Stimulated activated naive CD8-positive, alpha-beta T cell treated with anti-CD3 and anti-CD28 coated beads, Interleukin-15, Interleukin-2, amounts not matched to agents 100 ng/mL and 50 ng/mL, for 24 hours (primary cell): ENCODE measurements around the gene EEFSEC.

Experiments
- H3K27ac Mint-ChIP-seq: one replicate; pipeline ENCODE4 v1.8.0; 2021; ENCODE audit warnings: mild to moderate bottlenecking, mixed read lengths
- H3K27me3 Mint-ChIP-seq: one replicate; pipeline ENCODE4 v1.8.0; 2021; ENCODE audit warnings: mixed read lengths
- H3K36me3 Mint-ChIP-seq: one replicate; pipeline ENCODE4 v1.8.0; 2021; ENCODE audit warnings: low read depth, mixed read lengths
- H3K4me1 Mint-ChIP-seq: one replicate; pipeline ENCODE4 v1.8.0; 2021; ENCODE audit warnings: low read depth, mixed read lengths
- H3K4me3 Mint-ChIP-seq: one replicate; pipeline ENCODE4 v1.8.0; 2021; ENCODE audit warnings: mild to moderate bottlenecking, mixed read lengths
- H3K9me3 Mint-ChIP-seq: one replicate; pipeline ENCODE4 v1.8.0; 2021; ENCODE audit warnings: mixed read lengths

EEFSEC gene

DNA sequence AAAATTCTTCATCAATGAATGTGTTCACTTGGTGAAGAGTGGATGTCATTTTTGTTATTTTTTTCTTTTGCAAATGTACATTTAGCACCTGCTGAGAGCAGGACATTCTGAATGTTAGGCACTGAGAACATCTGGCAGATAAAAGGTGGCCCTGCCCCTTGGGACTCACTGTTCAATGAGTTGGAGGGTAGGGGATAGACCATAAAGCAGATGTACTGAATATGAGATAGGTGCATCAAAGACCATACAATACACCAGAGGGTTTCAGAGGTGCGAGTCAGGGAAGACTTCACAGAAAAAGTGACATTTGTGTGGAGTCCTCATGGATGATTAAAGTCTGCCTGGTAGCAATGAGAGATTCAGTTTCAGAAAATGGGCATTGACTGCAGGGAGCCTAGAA, 34.2 kb downstream of the EEFSEC start:
- Mint-ChIP-seq H3K9me3 (no peaks in the 10 kb centered on the region), H3K27ac (no peak overlapping the region)

DNA sequence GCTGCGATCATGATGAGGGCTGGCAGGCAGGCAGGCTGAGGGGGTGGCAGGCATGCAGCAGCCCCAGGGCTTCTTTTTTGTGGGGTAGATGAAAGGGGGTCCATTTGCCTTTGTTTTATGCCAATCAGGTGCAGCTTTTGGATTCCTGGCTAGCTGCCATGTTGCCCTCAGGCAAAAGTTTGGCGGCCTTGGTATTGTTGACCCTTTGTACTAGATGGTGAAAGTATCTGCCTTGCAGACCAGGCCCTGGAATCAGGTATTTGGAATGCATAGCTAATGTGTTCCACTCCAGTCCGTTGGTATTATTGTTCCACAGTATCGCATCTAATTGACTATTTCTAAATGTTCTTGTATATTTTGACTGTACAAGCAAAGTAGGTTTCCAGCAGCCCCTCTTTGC, 35.0 kb downstream of the EEFSEC start:
- Mint-ChIP-seq H3K4me1 (peaks cover 21% of the 10 kb centered on the region), H3K9me3 (no peaks in the 10 kb centered on the region), H3K27me3 (no peaks in the 10 kb centered on the region), H3K4me3 (no peak overlapping the region), H3K36me3 (peaks cover 12% of the 10 kb centered on the region), H3K27ac (no peak overlapping the region)

More for the DNA sequence above, 34.2 kb downstream of the EEFSEC start:
- no peak overlapping the region for H3K4me3 Mint-ChIP-seq
- peaks cover 15% of the 10 kb centered on the region for H3K36me3 Mint-ChIP-seq
- H3K4me1 Mint-ChIP-seq = peaks cover 29% of the 10 kb centered on the region
- no peaks in the 10 kb centered on the region for H3K27me3 Mint-ChIP-seq

DNA sequence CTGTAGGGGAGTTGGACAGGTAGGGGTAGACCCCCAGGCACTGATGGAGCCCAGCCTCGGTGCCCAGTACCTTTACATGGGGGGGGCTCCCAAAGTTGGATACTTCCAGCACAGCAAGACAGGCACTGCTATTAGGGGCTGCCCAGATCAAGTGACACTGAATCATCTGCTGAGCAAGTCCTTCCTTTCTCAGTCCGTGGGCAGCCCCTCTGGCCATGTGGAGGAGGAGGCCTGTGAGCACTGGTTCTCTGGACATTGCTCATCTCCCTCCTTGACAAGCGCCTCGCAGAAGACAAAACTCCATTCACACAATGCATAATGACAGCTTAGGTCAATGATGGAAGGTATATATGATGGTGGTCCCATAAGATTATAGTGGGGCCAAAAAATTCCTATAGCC, 35.7 kb downstream of the EEFSEC start:
- Mint-ChIP-seq H3K9me3 (no peaks in the 10 kb centered on the region), H3K27ac (no peak overlapping the region), H3K4me3 (no peak overlapping the region), H3K36me3 (peaks cover 6% of the 10 kb centered on the region), H3K4me1 (peaks cover 17% of the 10 kb centered on the region), H3K27me3 (no peaks in the 10 kb centered on the region)

DNA sequence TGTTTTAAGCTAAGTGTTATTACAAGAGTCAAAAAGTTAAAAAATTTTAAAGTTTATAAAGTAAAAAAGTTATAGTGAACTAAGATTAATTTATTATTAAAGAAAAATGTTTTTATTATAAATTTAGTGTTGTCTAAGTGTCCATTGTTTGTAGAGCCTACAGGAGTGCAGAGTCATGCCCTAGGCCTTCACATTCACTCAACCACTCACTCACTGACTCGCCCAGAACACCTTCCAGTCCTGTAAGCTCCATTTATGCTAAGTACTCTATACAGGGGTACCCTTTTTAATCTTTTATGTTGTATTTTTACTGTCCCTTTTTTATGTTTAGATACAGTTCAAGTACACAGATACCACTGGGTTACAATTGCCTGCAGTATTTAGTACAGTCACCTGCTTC, 37.2 kb downstream of the EEFSEC start:
- peaks cover 17% of the 10 kb centered on the region for H3K4me1 Mint-ChIP-seq
- H3K27ac Mint-ChIP-seq = no peak overlapping the region
- H3K9me3 Mint-ChIP-seq = no peaks in the 10 kb centered on the region
- H3K4me3 Mint-ChIP-seq = no peak overlapping the region
- no peaks in the 10 kb centered on the region for H3K27me3 Mint-ChIP-seq
- H3K36me3 Mint-ChIP-seq = no peaks in the 10 kb centered on the region

DNA sequence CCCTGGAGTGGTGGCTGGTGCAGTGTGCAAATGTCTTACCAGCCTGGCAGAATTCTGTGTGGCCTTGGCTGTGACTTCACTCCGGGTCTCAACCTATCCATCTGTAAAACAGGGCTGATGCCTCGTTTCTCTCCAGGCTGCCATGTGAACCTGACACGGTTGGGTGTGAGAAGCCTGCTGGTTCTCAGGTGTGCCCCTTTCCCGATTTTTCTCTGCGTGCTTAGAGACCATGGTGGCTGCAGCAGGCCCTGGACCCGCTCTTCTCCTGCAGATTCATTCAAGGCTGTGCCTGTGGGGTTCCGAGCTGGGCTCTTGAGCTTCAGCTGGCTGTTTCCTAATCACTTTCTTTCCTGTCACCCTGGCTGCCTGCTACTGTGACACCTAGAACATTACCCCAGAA, 38.9 kb downstream of the EEFSEC start:
- Mint-ChIP-seq H3K27me3 (no peaks in the 10 kb centered on the region), H3K36me3 (no peaks in the 10 kb centered on the region), H3K4me3 (no peak overlapping the region), H3K9me3 (no peaks in the 10 kb centered on the region), H3K4me1 (peaks cover 11% of the 10 kb centered on the region), H3K27ac (no peak overlapping the region)

DNA sequence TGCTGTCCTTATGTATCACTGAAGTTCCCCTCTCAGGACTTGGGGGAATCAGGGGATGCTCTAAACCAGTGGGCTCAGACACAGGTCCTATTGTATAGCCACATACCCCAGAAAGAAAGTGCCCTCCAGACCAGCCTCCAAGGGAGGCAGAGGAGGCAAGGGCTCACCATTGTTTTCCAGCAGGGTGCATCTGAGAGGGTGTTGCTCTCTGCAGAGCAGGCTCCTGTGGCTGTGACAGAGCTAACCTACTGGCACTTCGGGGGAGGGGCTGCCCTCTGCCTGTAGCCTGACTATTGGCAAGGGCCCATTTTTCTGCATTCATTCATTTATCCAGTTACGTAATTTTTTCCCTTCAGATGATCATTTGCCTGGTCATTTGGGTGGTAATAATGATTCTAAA, 39.9 kb downstream of the EEFSEC start:
- Mint-ChIP-seq H3K4me3 (no peak overlapping the region), H3K27me3 (no peaks in the 10 kb centered on the region), H3K9me3 (no peaks in the 10 kb centered on the region)

DNA sequence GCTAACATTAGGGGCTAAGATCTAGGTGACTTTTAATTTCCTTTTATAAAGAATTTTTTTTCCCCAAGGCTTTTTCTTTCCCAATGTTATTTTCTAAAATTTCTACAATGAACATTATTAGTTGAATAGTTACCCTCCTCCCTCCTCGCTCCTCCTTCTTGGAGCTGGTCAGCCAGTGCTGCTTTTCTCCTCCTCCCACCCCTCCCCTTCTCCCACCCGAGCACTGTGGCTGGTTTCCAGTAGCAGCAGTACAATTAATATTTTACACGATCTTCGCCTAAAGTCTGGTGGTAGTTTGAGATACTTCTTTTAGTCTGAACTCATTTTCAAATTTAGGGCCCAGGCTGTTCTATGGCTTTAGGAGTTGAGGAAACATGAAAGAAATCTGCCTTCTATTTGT, 41.6 kb downstream of the EEFSEC start:
- no peak overlapping the region for H3K4me3 Mint-ChIP-seq
- no peak overlapping the region for H3K27ac Mint-ChIP-seq
- peaks cover 9% of the 10 kb centered on the region for H3K4me1 Mint-ChIP-seq
- no peaks in the 10 kb centered on the region for H3K27me3 Mint-ChIP-seq
- H3K36me3 Mint-ChIP-seq = peaks cover 5% of the 10 kb centered on the region
- no peaks in the 10 kb centered on the region for H3K9me3 Mint-ChIP-seq

More for the DNA sequence above, 39.9 kb downstream of the EEFSEC start:
- peaks cover 5% of the 10 kb centered on the region for H3K4me1 Mint-ChIP-seq
- H3K36me3 Mint-ChIP-seq = peaks cover 1% of the 10 kb centered on the region
- no peak overlapping the region for H3K27ac Mint-ChIP-seq

DNA sequence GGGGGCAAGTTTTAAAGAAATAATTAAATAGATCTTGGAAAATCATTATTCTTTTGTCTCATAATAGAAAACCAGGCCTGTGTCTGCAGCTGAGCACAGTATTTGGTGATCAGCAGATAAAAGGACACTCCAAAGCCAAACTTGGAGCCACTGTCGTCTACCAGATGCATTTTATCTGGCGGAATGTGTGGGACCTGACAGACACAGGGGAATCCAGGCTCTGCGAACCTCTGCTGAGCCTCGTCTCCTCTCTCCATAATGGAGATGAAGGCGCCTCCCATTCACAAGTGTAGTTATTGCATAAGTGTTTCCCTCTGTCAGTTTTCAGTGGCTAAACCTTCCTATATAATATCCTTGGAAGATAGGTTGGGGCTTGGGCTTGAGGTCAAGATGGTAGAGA, 42.1 kb downstream of the EEFSEC start:
- H3K27me3 Mint-ChIP-seq = no peaks in the 10 kb centered on the region
- H3K4me1 Mint-ChIP-seq = peaks cover 9% of the 10 kb centered on the region
- H3K36me3 Mint-ChIP-seq = peaks cover 6% of the 10 kb centered on the region
- no peak overlapping the region for H3K27ac Mint-ChIP-seq
- H3K4me3 Mint-ChIP-seq = no peak overlapping the region
- no peaks in the 10 kb centered on the region for H3K9me3 Mint-ChIP-seq

DNA sequence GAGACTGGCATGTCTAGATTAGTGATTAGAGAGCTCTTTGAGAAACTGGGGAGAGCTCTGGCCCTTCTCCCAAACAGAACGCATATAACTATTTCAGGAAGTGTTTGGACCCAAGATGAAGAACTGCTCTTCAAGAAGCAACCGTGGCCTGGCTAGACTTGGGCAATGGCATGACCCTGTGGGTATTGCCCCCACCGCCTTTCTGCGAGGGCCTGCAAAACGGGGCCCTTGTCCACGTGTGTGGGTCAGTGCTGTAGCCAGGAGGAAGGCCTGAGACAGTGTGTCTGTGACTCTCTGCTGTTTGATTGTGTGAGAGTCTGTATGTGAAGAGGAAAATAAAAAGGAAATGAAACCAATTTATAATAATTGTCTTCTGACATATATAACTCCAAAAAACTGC, 42.5 kb downstream of the EEFSEC start:
- Mint-ChIP-seq H3K4me1 (peaks cover 9% of the 10 kb centered on the region), H3K4me3 (no peak overlapping the region), H3K27me3 (no peaks in the 10 kb centered on the region), H3K27ac (no peak overlapping the region), H3K9me3 (no peaks in the 10 kb centered on the region), H3K36me3 (peaks cover 10% of the 10 kb centered on the region)

DNA sequence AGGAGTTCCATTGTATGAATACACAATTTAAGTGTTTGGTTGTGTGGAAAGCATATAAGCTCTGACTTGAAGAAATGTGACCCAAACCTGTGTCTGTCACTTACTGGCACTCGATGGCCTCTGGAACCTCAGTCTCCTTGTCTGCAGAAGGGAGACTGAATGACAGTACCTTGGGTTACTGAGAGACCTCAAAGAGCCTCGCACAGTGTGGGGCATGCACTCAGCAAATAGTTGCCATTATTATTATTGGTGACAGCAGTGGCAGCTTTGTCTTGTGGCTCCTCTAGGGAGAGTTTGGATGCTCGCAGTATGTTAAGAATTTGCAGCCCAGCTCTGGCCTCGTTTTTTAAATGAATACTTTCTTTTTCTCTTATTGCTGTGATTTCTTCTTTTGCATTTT, 43.4 kb downstream of the EEFSEC start:
- no peak overlapping the region for H3K27ac Mint-ChIP-seq
- H3K4me1 Mint-ChIP-seq = peaks cover 12% of the 10 kb centered on the region
- no peaks in the 10 kb centered on the region for H3K27me3 Mint-ChIP-seq
- H3K4me3 Mint-ChIP-seq = no peak overlapping the region
- no peaks in the 10 kb centered on the region for H3K9me3 Mint-ChIP-seq
- H3K36me3 Mint-ChIP-seq = peaks cover 12% of the 10 kb centered on the region

DNA sequence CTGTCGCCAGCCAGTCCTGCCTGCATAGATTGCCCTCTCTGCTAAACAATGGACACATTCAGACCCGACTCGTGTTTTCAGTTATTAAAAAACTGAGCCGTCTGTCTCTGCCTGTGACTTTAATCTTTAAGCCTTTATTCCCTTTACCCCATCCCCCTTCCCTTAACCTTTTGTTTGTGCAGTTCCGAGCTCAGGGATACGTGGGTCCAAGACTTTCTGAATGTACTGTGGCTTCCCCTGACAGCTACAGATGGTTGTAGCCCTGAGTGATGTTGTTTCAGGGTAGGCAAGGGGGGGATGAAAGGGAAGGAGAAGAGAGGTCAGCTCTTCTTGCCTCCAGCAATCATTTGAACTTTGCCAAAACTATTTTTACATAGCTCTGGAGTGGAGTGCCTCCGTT, 44.6 kb downstream of the EEFSEC start:
- H3K27me3 Mint-ChIP-seq = no peaks in the 10 kb centered on the region
- peaks cover 21% of the 10 kb centered on the region for H3K36me3 Mint-ChIP-seq
- H3K4me1 Mint-ChIP-seq = peaks cover 12% of the 10 kb centered on the region
- no peak overlapping the region for H3K4me3 Mint-ChIP-seq
- H3K9me3 Mint-ChIP-seq = no peaks in the 10 kb centered on the region
- H3K27ac Mint-ChIP-seq = no peak overlapping the region

DNA sequence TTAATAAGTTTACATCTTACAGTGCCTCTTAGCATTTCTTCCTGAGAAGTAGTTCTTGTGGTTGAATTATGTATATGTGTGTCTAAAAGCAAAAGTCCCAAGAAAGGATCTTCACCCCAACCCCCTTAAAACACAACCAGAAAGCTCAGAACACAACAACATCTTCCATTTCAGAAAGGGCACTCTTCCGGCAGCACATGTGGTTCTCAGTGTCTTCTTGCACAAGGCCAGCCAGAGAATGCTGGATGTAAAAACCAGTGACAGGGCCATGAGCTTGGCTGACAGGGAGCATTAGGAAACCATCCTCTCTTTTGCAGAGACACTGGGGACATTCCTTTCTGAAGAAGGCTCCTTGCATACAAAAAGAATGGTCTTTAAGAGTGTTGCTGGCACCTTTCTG, 45.0 kb downstream of the EEFSEC start:
- peaks cover 12% of the 10 kb centered on the region for H3K4me1 Mint-ChIP-seq
- H3K36me3 Mint-ChIP-seq = peaks cover 25% of the 10 kb centered on the region
- H3K9me3 Mint-ChIP-seq = no peaks in the 10 kb centered on the region
- no peak overlapping the region for H3K4me3 Mint-ChIP-seq
- H3K27ac Mint-ChIP-seq = no peak overlapping the region
- no peaks in the 10 kb centered on the region for H3K27me3 Mint-ChIP-seq

DNA sequence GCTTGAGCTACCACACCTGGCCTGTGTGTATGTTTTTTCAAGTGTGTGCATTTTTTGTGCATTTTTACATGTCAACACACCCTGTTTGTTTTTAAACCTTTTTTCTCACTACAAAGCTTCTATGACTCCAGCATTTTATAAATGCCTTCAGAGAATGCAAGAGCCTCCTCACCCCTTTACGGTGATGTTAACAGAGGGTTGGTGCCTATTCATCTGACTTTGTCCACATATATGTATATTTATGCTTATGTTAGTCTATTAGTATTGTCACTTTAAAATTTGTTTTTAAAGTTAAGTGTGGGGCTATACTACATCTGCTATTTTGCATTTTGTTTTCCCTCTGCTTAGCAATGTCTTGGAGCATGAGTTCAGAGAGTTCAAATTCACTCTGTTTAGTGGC, 45.8 kb downstream of the EEFSEC start:
- no peaks in the 10 kb centered on the region for H3K27me3 Mint-ChIP-seq
- H3K27ac Mint-ChIP-seq = no peak overlapping the region
- H3K4me3 Mint-ChIP-seq = no peak overlapping the region
- H3K36me3 Mint-ChIP-seq = peaks cover 28% of the 10 kb centered on the region
- H3K4me1 Mint-ChIP-seq = peaks cover 12% of the 10 kb centered on the region
- H3K9me3 Mint-ChIP-seq = no peaks in the 10 kb centered on the region

DNA sequence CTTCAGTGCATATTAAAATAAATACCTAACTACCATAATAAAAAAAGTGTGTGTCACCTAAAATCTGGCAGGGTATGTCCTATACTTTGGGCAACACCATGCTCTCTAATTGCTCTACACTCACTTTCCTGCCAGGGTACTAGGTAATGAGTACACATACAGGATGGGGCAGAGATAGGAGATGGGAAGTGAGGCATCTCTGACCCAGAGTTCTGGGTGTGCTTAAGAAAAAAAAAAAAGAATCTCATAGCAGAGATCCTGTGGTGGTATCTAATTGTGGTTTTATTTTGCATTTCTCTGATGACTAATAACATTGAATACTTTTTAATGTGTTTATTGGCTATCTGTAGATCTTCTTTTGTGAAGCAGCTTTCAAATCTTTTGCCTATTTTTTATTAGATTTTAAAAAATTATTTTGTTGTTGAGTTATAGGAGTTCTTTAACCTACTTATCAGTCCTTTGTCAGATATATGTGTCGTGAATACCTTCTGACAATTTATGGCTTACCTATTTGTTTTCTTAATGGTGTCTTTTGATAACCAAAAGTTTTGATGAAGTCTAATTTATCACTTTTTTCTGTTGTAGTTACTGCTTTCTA, 48.0 kb downstream of the EEFSEC start:
- Mint-ChIP-seq H3K4me3 (no peak overlapping the region), H3K4me1 (peaks cover 12% of the 10 kb centered on the region), H3K27me3 (no peaks in the 10 kb centered on the region), H3K9me3 (no peaks in the 10 kb centered on the region), H3K27ac (no peak overlapping the region), H3K36me3 (peaks cover 28% of the 10 kb centered on the region)

DNA sequence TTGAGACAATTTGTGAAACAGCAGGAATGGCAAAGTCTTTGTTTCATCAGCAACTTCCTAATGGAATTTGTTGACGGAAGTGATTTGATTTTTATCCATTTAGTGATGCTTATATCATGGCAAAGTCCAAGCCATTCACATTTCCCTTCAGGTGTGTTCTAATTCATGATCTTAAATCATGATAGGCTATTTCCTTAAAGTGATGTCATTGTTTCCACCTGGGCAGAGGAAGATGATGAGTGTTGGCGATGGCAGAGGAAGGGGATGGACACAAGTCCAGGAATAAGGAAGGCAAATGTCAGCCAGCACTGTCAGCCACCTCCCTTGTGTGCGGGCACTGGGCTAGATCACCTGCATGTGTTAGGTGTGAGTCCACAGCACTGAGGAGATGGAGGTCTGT, 49.9 kb downstream of the EEFSEC start:
- Mint-ChIP-seq H3K36me3 (peaks cover 26% of the 10 kb centered on the region), H3K9me3 (no peaks in the 10 kb centered on the region), H3K4me3 (no peak overlapping the region), H3K4me1 (peaks cover 7% of the 10 kb centered on the region), H3K27ac (no peak overlapping the region), H3K27me3 (no peaks in the 10 kb centered on the region)

DNA sequence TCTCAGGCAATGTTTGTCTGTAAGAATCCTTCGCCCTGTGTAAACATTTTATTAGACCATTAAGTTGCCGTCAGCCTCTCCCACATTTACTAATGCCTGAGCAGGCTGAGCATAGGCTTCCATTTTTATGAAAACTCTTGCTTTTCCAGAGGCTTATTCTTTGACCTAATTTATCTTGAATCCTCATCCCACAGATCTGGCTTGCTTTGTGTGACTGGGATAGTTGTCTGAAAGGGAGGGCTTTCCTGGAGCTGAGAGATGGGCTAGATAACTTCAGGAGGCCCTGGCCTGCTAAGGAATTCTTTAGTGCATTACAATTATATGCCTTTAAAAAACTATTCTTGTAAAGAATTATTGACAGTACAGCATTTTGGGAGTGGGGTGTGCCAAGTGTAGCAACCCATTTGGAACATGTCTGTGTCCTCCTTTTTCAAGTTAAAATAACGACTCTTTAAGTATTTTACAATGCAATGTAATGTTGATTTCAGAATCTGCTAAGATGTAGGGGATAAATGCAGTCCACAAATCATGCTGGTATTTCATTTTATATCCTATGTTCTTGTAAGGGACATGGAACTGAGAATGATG, 52.4 kb downstream of the EEFSEC start:
- Mint-ChIP-seq H3K9me3 (no peaks in the 10 kb centered on the region), H3K4me1 (peaks cover 3% of the 10 kb centered on the region), H3K36me3 (peaks cover 19% of the 10 kb centered on the region), H3K27me3 (no peaks in the 10 kb centered on the region), H3K4me3 (no peak overlapping the region), H3K27ac (no peak overlapping the region)
